Endothelial cell of umbilical vein (primary cell): Measurements from ENCODE around the gene FOXO1. TPM values are rescaled to one million over a fixed set of nuclear protein-coding genes. Genes with fewer than 3 reads are reported as not detected.

Source experiments
- BruUV-seq: library from RNA; stranded (reverse); fragments of 400-500 nt; replicated peaks from 2 replicates; lab custom pipeline; 2021; lab: Mats Ljungman, UMichigan
- CTCF ChIA-PET: fragments of 300-600, 350-600 bp; sonication (Branson Sonifier 250); formaldehyde crosslinking; loops from one replicate; lab custom pipeline; 2021; ENCODE audit warnings: antibody characterized with exemption, inconsistent platforms; lab: Charles Lee
- POLR2A ChIA-PET: fragments of 300-600, 350-600 bp; sonication (Branson Sonifier 250); formaldehyde crosslinking; loops from one replicate; lab custom pipeline; 2021; ENCODE audit warnings: antibody characterized with exemption, inconsistent platforms; lab: Charles Lee
- DNase-seq: peaks from one replicate; pipeline ENCODE4 v3.0.0-alpha.2; 2011; ENCODE audit warnings: low read depth, low spot score
- FAIRE-seq: peaks from 2 replicates; lab custom pipeline; 2011; peaks lifted over from hg19 to GRCh38; lab: Jason Lieb, UNC
- H2AFZ ChIP-seq: 2 replicates; pipeline ENCODE4 v1.6.0; 2012; ENCODE audit warnings: low read depth, low read length, control low read depth, inconsistent platforms
- H3K27ac ChIP-seq: 2 replicates; pipeline ENCODE4 v1.5.1; 2011; ENCODE audit warnings: low read depth, mild to moderate bottlenecking, control low read depth, low read length, moderate library complexity; ENCODE audit not compliant: insufficient read depth
- H3K27me3 ChIP-seq, 2 experiments: 2 replicates each; pipeline versions ENCODE4 v1.6.0 to v1.6.1; 2011; ENCODE audit warnings: low read length in 2 of 2, mixed read lengths in 1 of 2; ENCODE audit not compliant: control insufficient read depth in 2 of 2, insufficient read depth in 2 of 2
- H3K36me3 ChIP-seq, 2 experiments: 2 replicates in 1 of 2; 3 replicates in 1 of 2; pipeline ENCODE4 v1.5.1; 2011; ENCODE audit warnings: low read length in 2 of 2, mild to moderate bottlenecking in 1 of 2, moderate library complexity in 1 of 2; ENCODE audit not compliant: control insufficient read depth in 2 of 2, insufficient read depth in 2 of 2; ENCODE audit errors: extremely low read depth in 1 of 2
- H3K4me1 ChIP-seq: 3 replicates; pipeline ENCODE4 v1.5.1; 2011; ENCODE audit warnings: mild to moderate bottlenecking, low read length; ENCODE audit not compliant: control insufficient read depth, insufficient read depth; ENCODE audit errors: extremely low read depth
- H3K4me2 ChIP-seq: 2 replicates; pipeline ENCODE4 v1.6.1; 2011; ENCODE audit warnings: low read length, control low read depth, mixed read lengths; ENCODE audit not compliant: insufficient read depth
- H3K4me3 ChIP-seq, 3 experiments: fragments of 200-600 bp in 1 of 3; sonication (generic), shearing (Covaris generic) in 1 of 3; replicated peaks in 1 of 3; 2 replicates each; pipeline ENCODE4 v1.5.1; 2011 to 2016; ENCODE audit warnings: control low read depth in 3 of 3, low read length in 3 of 3, mild to moderate bottlenecking in 2 of 3, inconsistent platforms in 1 of 3, low read depth in 1 of 3, moderate library complexity in 1 of 3; ENCODE audit not compliant: insufficient read depth in 1 of 3
- H3K79me2 ChIP-seq: 2 replicates; pipeline ENCODE4 v1.6.0; 2012; ENCODE audit warnings: low read length, inconsistent platforms; ENCODE audit not compliant: control insufficient read depth, insufficient read depth
- H3K9ac ChIP-seq: replicated peaks from 2 replicates; pipeline ENCODE3; 2011; ENCODE audit warnings: low read length, control low read depth; ENCODE audit not compliant: insufficient read depth; ENCODE audit errors: extremely low read depth
- H3K9me1 ChIP-seq: replicated peaks from 3 replicates; pipeline ENCODE4 v1.6.0; 2011; ENCODE audit warnings: mild to moderate bottlenecking, low read length; ENCODE audit not compliant: control insufficient read depth, insufficient read depth; ENCODE audit errors: extremely low read depth
- H3K9me3 ChIP-seq: replicated peaks from 2 replicates; pipeline ENCODE4 v1.5.1; 2012; ENCODE audit warnings: low read length, inconsistent platforms; ENCODE audit not compliant: control insufficient read depth, insufficient read depth
- H4K20me1 ChIP-seq: replicated peaks from 2 replicates; pipeline ENCODE3; 2011; ENCODE audit warnings: mild to moderate bottlenecking, low read length; ENCODE audit not compliant: control insufficient read depth, insufficient read depth; ENCODE audit errors: extremely low read depth
- CTCF ChIP-seq, 2 donors: IDR thresholded peaks; 1 replicate in 1 of 2; 2 replicates in 1 of 2; pipeline ENCODE4 v1.5.1; 2011; ENCODE audit warnings: low read length in 2 of 2, mild to moderate bottlenecking in 2 of 2, moderate library complexity in 2 of 2, control low read depth in 1 of 2, inconsistent platforms in 1 of 2, low read depth in 1 of 2; ENCODE audit not compliant: insufficient read depth in 1 of 2; ENCODE audit errors: extremely low read depth in 1 of 2
- EZH2 ChIP-seq: IDR thresholded peaks from 2 replicates; pipeline ENCODE4 v1.6.1; 2012; ENCODE audit warnings: borderline replicate concordance, low read depth, mild to moderate bottlenecking, moderate library complexity, low read length, inconsistent platforms; ENCODE audit not compliant: severe bottlenecking
- FOS ChIP-seq: IDR thresholded peaks from 2 replicates; pipeline ENCODE4 v1.6.1; 2011; ENCODE audit warnings: mild to moderate bottlenecking, low read length, moderate library complexity, borderline replicate concordance; ENCODE audit not compliant: insufficient read depth
- GATA2 ChIP-seq: IDR thresholded peaks from 2 replicates; pipeline ENCODE4 v1.7.0; 2011; ENCODE audit warnings: low read depth, mild to moderate bottlenecking, moderate library complexity, mixed read lengths, low read length; ENCODE audit not compliant: insufficient read length, insufficient read depth
- JUN ChIP-seq: IDR thresholded peaks from 2 replicates; pipeline ENCODE4 v1.6.1; 2011; ENCODE audit warnings: borderline replicate concordance, low read depth; ENCODE audit not compliant: insufficient read length, insufficient read depth
- MAX ChIP-seq: IDR thresholded peaks from 2 replicates; pipeline ENCODE4 v1.6.1; 2011; ENCODE audit not compliant: insufficient read depth, insufficient read length
- MYC ChIP-seq: IDR thresholded peaks from one replicate; pipeline ENCODE4 v1.6.1; 2011; ENCODE audit warnings: mild to moderate bottlenecking, low read depth, low read length
- POLR2A ChIP-seq: IDR thresholded peaks from 2 replicates; pipeline ENCODE4 v1.6.1; 2012; ENCODE audit warnings: low read depth, mild to moderate bottlenecking, control low read depth, low read length
- POLR2AphosphoS5 ChIP-seq: IDR thresholded peaks from 2 replicates; pipeline ENCODE4 v1.6.1; 2012; ENCODE audit warnings: low read depth, mild to moderate bottlenecking, control low read depth, low read length, moderate library complexity; ENCODE audit not compliant: insufficient read depth
- dilution Hi-C: fragments of 300-500 bp; cut with MboI; formaldehyde crosslinking; loops from one replicate; pipeline ENCODE4 v1.15.0; 2019; ENCODE audit warnings: low sequenced_read_pairs; ENCODE audit not compliant: extremely low pct_ligation_motif_present
- intact Hi-C: fragments of 100-400 bp; cut with micrococcal nuclease; formaldehyde crosslinking; loops from one replicate; pipeline ENCODE4 v1.10.0; 2022
- polyA plus RNA-seq, 4 experiments: library from polyadenylated mRNA; depleted of rRNA in 3 of 4; stranded (reverse) in 3 of 4; unstranded in 1 of 4; fragments of >200 nt; gene quantifications; 2 replicates each; pipeline versions ENCODE4 v1.2.1 to v1.2.3, GENCODE V29; 2011 to 2012; ENCODE audit warnings: missing spikeins in 1 of 4
- total RNA-seq: library from RNA; stranded (reverse); gene quantifications from 2 replicates; pipeline ENCODE4 v1.2.3, GENCODE V29; 2021

Gene FOXO1
- total and polyA plus RNA-seq, 2 donors (not counting 3 experiments of a cell fraction or from before 2014, with no cell fraction given), result 44.7 to 48.5 TPM

- POLR2A ChIA-PET, result no interaction called here
- intact Hi-C loops (loop anchor here (1.0 kb wide), 1 partner anchor 8 kb away; no protein-coding TSS in a partner anchor), dilution Hi-C loops (no loop called here)
- H3K27ac ChIP-seq, result no peak overlapping the region
- no peak for TF ChIP-seq GATA2
- TF ChIP-seq POLR2AphosphoS5, result no peak
- CTCF ChIA-PET, result no interaction called here
- no peaks in the 10 kb centered on the region for H3K27me3 ChIP-seq
- no peak overlapping the region for H3K9ac ChIP-seq
- peaks cover 0 to 6% of the 10 kb centered on the region in 2 experiments for H3K36me3 ChIP-seq
- H3K4me2 ChIP-seq, result no peak overlapping the region
- H3K79me2 ChIP-seq, result peaks cover 99% of the 10 kb centered on the region
- peaks cover 35% of the 10 kb centered on the region for H3K4me1 ChIP-seq
- BruUV-seq, result no TSS peak
- no peaks in the 10 kb centered on the region for H3K9me1 ChIP-seq
- no peak overlapping the region for H2AFZ ChIP-seq
- H3K9me3 ChIP-seq, result no peaks in the 10 kb centered on the region
- H3K4me3 ChIP-seq, result no peak overlapping the region
- DNase-seq, result no peak
- FAIRE-seq, result no peak
- H4K20me1 ChIP-seq, result peaks cover 4% of the 10 kb centered on the region
Measured at GRCh38 chr13:40617801-40618356, 48.6 kb downstream of the FOXO1 start.

- no peak overlapping the region for H3K9ac ChIP-seq
- TF ChIP-seq POLR2AphosphoS5 (no peak), POLR2A (no peak), GATA2 (no peak), JUN (no peak), CTCF (IDR thresholded peaks at IDR 0.05; ENCODE audit: extremely low read depth in 1 of 2, insufficient read depth in 1 of 2, low read depth in 1 of 2, low read length in 2 of 2) (no peak), FOS (no peak), EZH2 (no peak), MAX (no peak), MYC (no peak)
- H3K36me3 ChIP-seq, result peaks cover 0 to 6% of the 10 kb centered on the region in 2 experiments
- intact Hi-C loops, result no loop called here
- H3K9me3 ChIP-seq, result no peaks in the 10 kb centered on the region
- H3K27me3 ChIP-seq, result no peaks in the 10 kb centered on the region
- ChIA-PET CTCF (no interaction called here), POLR2A (no interaction called here)
- no peak overlapping the region for H2AFZ ChIP-seq
- no peak overlapping the region for H3K4me2 ChIP-seq
- DNase-seq (no peak), FAIRE-seq (peak; percentile 66)
- H3K9me1 ChIP-seq, result no peaks in the 10 kb centered on the region
- no peaks in the 10 kb centered on the region for H4K20me1 ChIP-seq
- no peak overlapping the region for H3K27ac ChIP-seq
- H3K4me3 ChIP-seq, result no peak overlapping the region
- H3K4me1 ChIP-seq, result peaks cover 57% of the 10 kb centered on the region
- dilution Hi-C loops, result no loop called here
- H3K79me2 ChIP-seq, result peaks cover 92% of the 10 kb centered on the region
- no TSS peak for BruUV-seq
Measured at GRCh38 chr13:40615619-40616018, 50.8 kb downstream of the FOXO1 start.
